Measurements from ENCODE around the gene ANGPTL8. TPM values are rescaled to one million over a fixed set of nuclear protein-coding genes. Genes with fewer than 3 reads are reported as not detected.

Gene ANGPTL8
- 0.43 TPM in 1 of 2 replicates, not detected in the other for total RNA-seq

GRCh38 chr19:11239377-11240000 lies at the start of gene ANGPTL8:
Gene ANGPTL8 (plus strand): TSS chr19:11239619. CDS start chr19:11239638, 19 bp downstream.

GRCh38 chr19:11197291-11198174 lies 41.9 kb upstream of the ANGPTL8 start, which contains the start of gene KANK2:
Gene KANK2 (minus strand): TSS chr19:11197545. CDS start chr19:11194511, 3,034 bp downstream.

GRCh38 chr19:11261971-11262839 lies 22.8 kb downstream of the ANGPTL8 start, which contains the start of gene DOCK6:
Gene DOCK6 (minus strand): TSS chr19:11262524. CDS start chr19:11262440, 84 bp downstream.

Other genes with a start within 250 kb of the ANGPTL8 start
- gene LDLR, start 150.2 kb upstream of the ANGPTL8 start, total RNA-seq = 154 and 281 TPM in 2 replicates
- 1.5 and 4.3 TPM in 2 replicates for gene SPC24, start 83.8 kb upstream of the ANGPTL8 start, total RNA-seq
- gene KANK2, start 42.1 kb upstream of the ANGPTL8 start, total RNA-seq = 263 and 269 TPM in 2 replicates
- 13.5 and 20.3 TPM in 2 replicates for gene DOCK6, start 22.9 kb downstream of the ANGPTL8 start, total RNA-seq
- not detected in 2 replicates for gene TSPAN16, start 56.5 kb downstream of the ANGPTL8 start, total RNA-seq
- gene RAB3D, start 100.0 kb downstream of the ANGPTL8 start, total RNA-seq = 9.9 and 14.2 TPM in 2 replicates
- 80.3 and 137 TPM in 2 replicates for gene TMEM205, start 106.6 kb downstream of the ANGPTL8 start, total RNA-seq
- 10.4 and 23.8 TPM in 2 replicates for gene CCDC159, start 106.9 kb downstream of the ANGPTL8 start, total RNA-seq
- gene PLPPR2, start 115.8 kb downstream of the ANGPTL8 start, total RNA-seq = 33.5 and 50.5 TPM in 2 replicates
- 1.2 and 3.9 TPM in 2 replicates for gene SWSAP1, start 135.0 kb downstream of the ANGPTL8 start, total RNA-seq
- gene EPOR, start 144.7 kb downstream of the ANGPTL8 start, total RNA-seq = 5.9 and 8.8 TPM in 2 replicates
- 0.12 TPM in 1 of 2 replicates, not detected in the other for gene RGL3, start 179.7 kb downstream of the ANGPTL8 start, total RNA-seq
- 0.09 and 0.23 TPM in 2 replicates for gene ODAD3, start 195.5 kb downstream of the ANGPTL8 start, total RNA-seq
- 238 and 256 TPM in 2 replicates for gene PRKCSH, start 196.0 kb downstream of the ANGPTL8 start, total RNA-seq
- not detected in 2 replicates for gene ELAVL3, start 241.4 kb downstream of the ANGPTL8 start, total RNA-seq